Upper lobe of left lung (tissue), 6 donors: ENCODE measurements around the gene AKAP5. TPM values are rescaled to one million over a fixed set of nuclear protein-coding genes. Genes with fewer than 3 reads are reported as not detected.

Experiments
- ATAC-seq, 2 donors: fragments of 200-7000 bp; cut with Tn5 transposase; one replicate each; pipeline ENCODE4 v1.9.1; 2022; ENCODE audit warnings: mild to moderate bottlenecking in 2 of 2, moderate library complexity in 2 of 2; ENCODE audit not compliant: low FRiP score in 2 of 2
- DNase-seq, 2 donors: peaks; one replicate each; pipeline ENCODE4 v3.0.0-alpha.2; 2019 to 2020
- H3K27ac ChIP-seq, 4 donors: fragments of 200-600 bp; sonication (generic); one replicate each; pipeline ENCODE4 v1.5.1; 2016 to 2019
- H3K27me3 ChIP-seq, 4 donors: fragments of 200-600 bp; sonication (generic); one replicate each; pipeline ENCODE4 v1.5.1; 2017 to 2019
- H3K36me3 ChIP-seq, 4 donors: fragments of 200-600 bp; sonication (generic); one replicate each; pipeline ENCODE4 v1.5.1; 2016 to 2019
- H3K4me1 ChIP-seq, 4 donors: fragments of 200-600 bp; sonication (generic); one replicate each; pipeline ENCODE4 v1.5.1; 2018 to 2019
- H3K4me3 ChIP-seq, 4 donors: fragments of 200-600 bp; sonication (generic); one replicate each; pipeline ENCODE4 v1.5.1; 2017 to 2019; ENCODE audit warnings: mild to moderate bottlenecking in 2 of 4, moderate library complexity in 1 of 4
- H3K9me3 ChIP-seq, 4 donors: fragments of 200-600 bp; sonication (generic); one replicate each; pipeline ENCODE4 v1.5.1; 2018 to 2019
- EP300 ChIP-seq, 4 donors: sonication (generic); formaldehyde crosslinking; IDR thresholded peaks; one replicate each; pipeline ENCODE4 v1.5.1; 2017; ENCODE audit warnings: antibody characterized with exemption in 4 of 4, control low read depth in 2 of 4
- POLR2A ChIP-seq, 4 donors: fragments of 450-650 bp; IDR thresholded peaks; one replicate each; pipeline ENCODE4 v1.5.1; 2016 to 2017; ENCODE audit warnings: antibody characterized with exemption in 4 of 4, mild to moderate bottlenecking in 2 of 4
- POLR2AphosphoS5 ChIP-seq, 2 donors: sonication (generic); formaldehyde crosslinking; IDR thresholded peaks; one replicate each; pipeline ENCODE4 v1.5.1; 2017; ENCODE audit warnings: antibody characterized with exemption in 2 of 2
- WGBS, 2 donors: methylation state at CpG; one replicate each; pipeline ENCODE4 v1.1.5; 2017 to 2018; 5-methylcytosine and 5-hydroxymethylcytosine counted together
- total RNA-seq, 6 donors: library from RNA; depleted of rRNA in 4 of 6; stranded (reverse); fragments of >200 nt in 4 of 6; gene quantifications; one replicate each; pipeline versions ENCODE4 v1.1.0 to v1.2.1, GENCODE V29; 2016 to 2021
- TF ChIP-seq, protein P1 (sequence below), 6 experiments: fragments of 450-650 bp in 4 of 6; fragments of 200-600 bp in 2 of 6; sonication (generic) in 2 of 6; IDR thresholded peaks; one replicate each; pipeline ENCODE4 v1.5.1; 2016 to 2019; ENCODE audit warnings: antibody characterized with exemption in 6 of 6
- donor health status: DM: no; HTN: no; CAD: no; lungs with moderate emphysema.
- donor health status: DM: no; HTN: yes; CAD: no; lungs with severe emphysema.

AKAP5 gene
- total RNA-seq = 1 to 10 TPM; 1.0 to 5.4 (median 2.5) TPM

DNA sequence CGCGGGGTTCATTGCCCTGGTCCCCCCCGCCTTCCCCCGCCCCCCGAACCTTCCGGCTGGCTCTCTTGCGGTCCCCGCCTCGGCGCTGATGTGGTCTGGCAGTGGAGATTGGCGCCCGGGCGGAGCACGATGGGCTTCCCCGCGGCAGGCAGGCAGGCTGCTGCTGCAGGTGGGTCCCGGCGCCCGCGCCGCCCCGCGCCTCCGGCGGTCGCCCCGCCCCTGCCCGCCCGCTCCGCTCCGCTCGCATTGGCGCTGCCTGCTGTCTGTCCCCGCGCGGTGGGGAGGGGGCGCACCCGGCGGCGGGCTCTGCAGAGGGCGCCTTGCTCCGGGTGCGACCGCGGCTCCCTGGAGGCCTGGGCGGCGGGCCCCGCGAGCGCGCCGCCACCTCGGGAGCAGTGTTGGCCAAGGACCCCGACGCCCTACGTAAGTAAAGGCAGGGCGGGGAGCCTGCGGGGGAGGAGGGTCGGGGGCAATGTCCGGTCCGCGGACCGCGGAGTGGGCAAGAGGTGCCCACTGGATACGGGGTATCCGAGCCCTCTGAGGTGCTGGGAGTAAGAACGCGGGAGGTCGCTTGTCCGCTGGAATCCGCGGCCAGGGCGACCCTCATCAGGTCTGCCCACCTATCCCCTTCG lies at the start of gene AKAP5:
TSS of gene AKAP5 (plus strand) at position 309 of the 632 bp plus-strand sequence. CDS start 2,896 bp downstream, outside the sequence.
- no peaks in the 10 kb centered on the region for H3K9me3 ChIP-seq
- H3K4me1 ChIP-seq = peaks cover 7 to 20% (median 13%) of the 10 kb centered on the region in 4 donors
- peak within 1 kb of the TSS; percentile 35 to 79 (median 54) for H3K27ac ChIP-seq
- peak; percentile 68 to 93 for DNase-seq
- TF ChIP-seq, protein P1, sequence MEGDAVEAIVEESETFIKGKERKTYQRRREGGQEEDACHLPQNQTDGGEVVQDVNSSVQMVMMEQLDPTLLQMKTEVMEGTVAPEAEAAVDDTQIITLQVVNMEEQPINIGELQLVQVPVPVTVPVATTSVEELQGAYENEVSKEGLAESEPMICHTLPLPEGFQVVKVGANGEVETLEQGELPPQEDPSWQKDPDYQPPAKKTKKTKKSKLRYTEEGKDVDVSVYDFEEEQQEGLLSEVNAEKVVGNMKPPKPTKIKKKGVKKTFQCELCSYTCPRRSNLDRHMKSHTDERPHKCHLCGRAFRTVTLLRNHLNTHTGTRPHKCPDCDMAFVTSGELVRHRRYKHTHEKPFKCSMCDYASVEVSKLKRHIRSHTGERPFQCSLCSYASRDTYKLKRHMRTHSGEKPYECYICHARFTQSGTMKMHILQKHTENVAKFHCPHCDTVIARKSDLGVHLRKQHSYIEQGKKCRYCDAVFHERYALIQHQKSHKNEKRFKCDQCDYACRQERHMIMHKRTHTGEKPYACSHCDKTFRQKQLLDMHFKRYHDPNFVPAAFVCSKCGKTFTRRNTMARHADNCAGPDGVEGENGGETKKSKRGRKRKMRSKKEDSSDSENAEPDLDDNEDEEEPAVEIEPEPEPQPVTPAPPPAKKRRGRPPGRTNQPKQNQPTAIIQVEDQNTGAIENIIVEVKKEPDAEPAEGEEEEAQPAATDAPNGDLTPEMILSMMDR (IDR thresholded peaks at IDR 0.05) = peak in 1 of 6 experiments; percentile 6
- no peak for TF ChIP-seq EP300 (IDR thresholded peaks at IDR 0.05)
- H3K4me3 ChIP-seq = peak within 1 kb of the TSS; percentile 46 to 81 (median 74)
- ATAC-seq = peak; percentile 71 to 87
- 1% methylated on average over 34 to 45 of the region's 74 CpGs for WGBS, 2 donors
- no peaks in the 10 kb centered on the region for H3K36me3 ChIP-seq
- peaks cover 0 to 11% (median 0%) of the 10 kb centered on the region in 4 donors for H3K27me3 ChIP-seq

DNA sequence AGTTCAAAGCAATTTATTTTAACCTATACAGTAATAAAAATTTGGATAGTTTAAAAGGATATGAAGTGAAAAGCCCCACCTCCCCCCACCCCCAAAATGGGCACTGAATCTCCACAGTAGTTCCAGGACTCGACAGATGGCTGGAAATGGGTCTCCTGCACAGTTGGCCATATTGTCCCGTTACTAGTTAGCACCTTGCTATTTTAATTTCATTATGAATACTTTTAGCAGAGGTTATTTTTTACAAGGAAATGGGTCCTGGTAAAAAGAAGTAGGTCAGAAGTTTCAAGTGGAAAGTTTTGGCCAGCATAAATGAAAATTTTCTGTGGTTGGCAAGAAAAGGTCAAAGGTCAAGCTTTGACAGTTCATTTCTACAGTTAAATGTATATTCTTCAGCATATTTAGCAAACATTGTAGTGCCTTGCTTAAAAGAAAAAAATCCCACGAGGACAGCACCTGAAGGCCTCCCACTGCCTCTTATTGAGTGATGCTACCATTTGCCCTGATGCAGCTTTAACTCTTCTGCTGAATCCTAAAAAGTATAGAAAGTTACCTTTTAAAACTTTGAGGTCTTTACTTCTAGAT lies 48.9 kb upstream of the AKAP5 start:
- H3K4me3 ChIP-seq = no peak overlapping the region
- TF ChIP-seq POLR2A (IDR thresholded peaks at IDR 0.05) (no peak), EP300 (IDR thresholded peaks at IDR 0.05) (no peak), POLR2AphosphoS5 (IDR thresholded peaks at IDR 0.05) (no peak)
- TF ChIP-seq, protein P1 (IDR thresholded peaks at IDR 0.05) = no peak
- ATAC-seq = no peak
- H3K9me3 ChIP-seq = no peaks in the 10 kb centered on the region
- peaks cover 5 to 57% (median 32%) of the 10 kb centered on the region in 4 donors for H3K36me3 ChIP-seq
- H3K27ac ChIP-seq = no peak overlapping the region
- WGBS, 2 donors = 64 to 75% methylated on average over 3 of the region's 3 CpGs
- no peaks in the 10 kb centered on the region for H3K27me3 ChIP-seq
- no peak for DNase-seq
- H3K4me1 ChIP-seq = no peaks in the 10 kb centered on the region

DNA sequence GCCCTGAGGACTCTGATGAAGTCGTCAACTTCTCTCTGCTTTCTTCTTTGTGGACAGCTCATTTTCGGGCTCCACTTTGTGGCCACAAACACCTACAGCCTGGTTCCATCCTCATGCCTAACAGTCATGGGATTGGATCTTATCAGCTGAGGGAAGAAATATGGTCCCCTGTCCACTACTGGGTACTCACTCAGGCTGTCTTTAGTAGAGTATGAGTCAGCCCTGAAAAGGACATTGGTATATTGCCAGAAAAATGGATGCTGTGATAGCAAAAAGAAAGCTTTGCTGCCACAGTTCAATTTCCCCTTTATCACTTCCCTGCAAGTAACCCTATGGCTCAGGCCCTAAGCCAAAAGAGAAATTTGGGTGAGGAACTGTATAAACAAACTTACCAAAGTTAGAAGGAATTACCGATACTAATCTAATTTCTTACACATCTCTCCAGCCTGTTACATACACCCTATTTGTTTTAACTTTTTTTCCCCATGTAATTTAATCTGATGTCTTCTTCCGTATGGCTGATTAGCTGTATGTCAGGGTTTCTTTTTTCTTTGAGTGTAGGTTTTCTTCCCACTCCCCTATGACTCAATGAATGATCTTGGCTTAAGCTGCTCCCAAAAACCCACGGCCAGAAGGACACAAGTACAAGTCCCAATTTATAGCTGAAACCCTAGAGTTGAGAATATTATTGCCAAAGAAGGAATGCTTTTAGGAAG lies 48.1 kb upstream of the AKAP5 start:
- H3K9me3 ChIP-seq = no peaks in the 10 kb centered on the region
- WGBS, 2 donors = 88 to 94% methylated on average over 5 of the region's 5 CpGs
- H3K27ac ChIP-seq = no peak overlapping the region
- no peaks in the 10 kb centered on the region for H3K4me1 ChIP-seq
- TF ChIP-seq POLR2A (IDR thresholded peaks at IDR 0.05) = no peak
- TF ChIP-seq, protein P1 (IDR thresholded peaks at IDR 0.05) = no peak
- no peak for TF ChIP-seq POLR2AphosphoS5 (IDR thresholded peaks at IDR 0.05)
- TF ChIP-seq EP300 (IDR thresholded peaks at IDR 0.05) = no peak
- DNase-seq (no peak), ATAC-seq (peak in 1 of 2 donors; percentile 60)
- H3K4me3 ChIP-seq = no peak overlapping the region
- H3K27me3 ChIP-seq = no peaks in the 10 kb centered on the region
- peaks cover 5 to 57% (median 34%) of the 10 kb centered on the region in 4 donors for H3K36me3 ChIP-seq

GRCh38 chr14:64417771-64418125 lies 47.6 kb upstream of the AKAP5 start:
- DNase-seq = no peak
- no peak overlapping the region for H3K27ac ChIP-seq
- no peaks in the 10 kb centered on the region for H3K27me3 ChIP-seq
- peaks cover 5 to 59% (median 32%) of the 10 kb centered on the region in 4 donors for H3K36me3 ChIP-seq
- WGBS, 2 donors = 97% methylated on average over 7 of the region's 7 CpGs
- no peaks in the 10 kb centered on the region for H3K9me3 ChIP-seq
- H3K4me3 ChIP-seq = no peak overlapping the region
- no peak for ATAC-seq
- TF ChIP-seq EP300 (IDR thresholded peaks at IDR 0.05) (no peak), POLR2A (IDR thresholded peaks at IDR 0.05) (no peak), POLR2AphosphoS5 (IDR thresholded peaks at IDR 0.05) (no peak)
- TF ChIP-seq, protein P1 (IDR thresholded peaks at IDR 0.05) = no peak
- no peaks in the 10 kb centered on the region for H3K4me1 ChIP-seq
